HG03378 (cell line): ENCODE measurements around the gene AKR1D1.
"Not testable (repeated sequence)": the region's sequence is repeated elsewhere in the genome, so short reads cannot be mapped to it uniquely, and the experiment has no call there.

Experiments
- ATAC-seq: cut with Tn5 transposase; IDR thresholded peaks from one replicate; pipeline ENCODE4 v1.9.1; 2021; ENCODE audit warnings: mild to moderate bottlenecking, moderate library complexity; ENCODE audit not compliant: unreplicated experiment

Gene AKR1D1

GRCh38 chr7:138072726-138073125, 3.5 kb upstream of the AKR1D1 start:
- ATAC-seq = no peak

DNA sequence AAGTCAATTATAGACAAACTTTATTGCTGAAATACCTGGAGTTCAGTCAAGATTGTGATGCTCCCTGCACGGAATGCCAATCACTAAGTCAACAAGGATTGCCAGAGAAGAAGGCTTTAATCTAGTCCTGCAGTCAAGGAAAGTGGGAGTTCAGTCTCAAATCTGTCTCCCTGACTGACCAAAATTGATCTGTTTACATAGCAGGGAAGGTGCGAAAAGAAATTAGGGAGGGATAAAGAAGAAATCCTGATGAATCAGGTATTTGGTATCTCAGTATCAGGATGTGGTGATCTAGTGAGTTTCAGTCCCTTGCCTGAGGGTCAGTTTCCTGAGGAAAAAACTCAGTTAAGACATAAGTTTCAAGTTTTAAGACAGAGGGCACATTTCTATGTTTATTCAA, 2.1 kb upstream of the AKR1D1 start:
- ATAC-seq = no peak

DNA sequence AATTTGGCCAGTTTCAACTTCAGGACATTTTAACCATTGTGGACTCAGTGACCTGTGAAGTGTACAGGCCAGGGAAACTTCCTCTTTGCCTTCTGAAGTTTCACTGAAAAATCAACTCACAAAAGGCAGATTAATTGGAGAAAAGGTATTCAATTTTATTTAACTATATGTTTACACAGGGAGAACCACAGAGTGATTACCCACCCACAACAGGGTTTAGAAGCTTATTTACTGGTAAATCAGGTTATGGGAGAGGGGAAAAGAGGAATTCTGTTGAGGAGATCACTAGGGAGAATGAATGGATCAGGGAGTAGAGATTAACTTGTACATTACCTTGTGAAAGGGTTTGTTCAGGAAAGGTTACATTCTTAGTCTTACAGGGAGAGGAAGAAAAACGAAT, 1.7 kb upstream of the AKR1D1 start:
- no peak for ATAC-seq

- no peak for ATAC-seq
Measured at GRCh38 chr7:138075350-138075749, 909 bp upstream of the AKR1D1 start.

GRCh38 chr7:138075786-138076185, 473 bp upstream of the AKR1D1 start:
- not testable (repeated sequence) for ATAC-seq

GRCh38 chr7:138077809-138078208, 1.6 kb downstream of the AKR1D1 start:
- no peak for ATAC-seq

GRCh38 chr7:138079137-138079536, 2.9 kb downstream of the AKR1D1 start:
- ATAC-seq = no peak

DNA sequence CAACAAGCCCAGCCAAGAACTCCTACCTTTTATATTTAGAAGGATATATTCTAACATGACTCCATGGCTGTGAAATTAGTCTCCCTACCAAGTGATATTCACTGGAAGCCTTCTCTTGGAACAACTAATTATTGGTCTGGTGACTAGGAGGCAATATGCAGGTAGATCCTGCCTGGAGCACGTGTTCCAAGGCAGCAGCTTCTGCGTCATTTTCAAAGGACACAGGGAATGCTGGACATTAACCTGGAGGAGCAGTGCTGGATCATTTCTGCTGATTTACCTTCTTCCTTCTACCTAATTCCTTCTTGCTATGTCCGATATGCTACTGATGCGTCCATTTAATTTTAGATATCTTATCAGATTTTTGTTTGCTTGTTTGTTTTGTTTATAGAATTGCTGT, 5.6 kb downstream of the AKR1D1 start:
- no peak for ATAC-seq

- ATAC-seq = no peak
Measured at GRCh38 chr7:138083859-138084258, 7.6 kb downstream of the AKR1D1 start.

DNA sequence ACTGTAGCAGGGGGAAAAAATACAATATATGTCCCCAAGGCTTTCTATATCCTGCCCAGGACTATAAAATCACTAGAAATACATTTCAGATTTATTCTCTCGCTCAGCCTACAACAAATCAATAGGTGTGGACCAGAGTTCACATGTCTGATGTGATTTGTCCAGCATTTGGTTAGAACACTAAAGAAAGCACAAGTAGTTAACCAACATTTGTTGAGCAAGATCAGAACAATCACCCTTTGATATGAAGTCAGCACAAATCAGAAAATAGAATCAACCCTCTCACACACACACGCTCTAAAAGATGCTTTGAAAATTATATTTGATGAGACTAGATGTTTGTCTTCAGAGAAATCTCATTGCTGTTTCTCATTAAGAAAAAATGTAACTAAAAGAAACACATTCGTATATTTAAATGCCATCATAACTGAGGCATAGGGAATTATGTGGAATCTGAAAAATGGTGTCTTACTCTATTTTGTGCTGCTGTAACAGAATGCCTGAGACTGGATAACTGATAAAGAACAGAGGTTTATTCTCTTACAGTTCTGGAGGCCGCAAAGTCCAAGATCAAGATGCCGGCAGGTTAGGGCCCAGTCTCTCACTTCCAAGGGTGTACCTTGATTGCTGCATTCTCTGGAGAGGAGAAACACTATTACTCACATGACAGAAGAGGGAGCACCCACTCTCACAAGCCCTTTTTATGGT, 10.5 kb downstream of the AKR1D1 start:
- ATAC-seq = no peak

DNA sequence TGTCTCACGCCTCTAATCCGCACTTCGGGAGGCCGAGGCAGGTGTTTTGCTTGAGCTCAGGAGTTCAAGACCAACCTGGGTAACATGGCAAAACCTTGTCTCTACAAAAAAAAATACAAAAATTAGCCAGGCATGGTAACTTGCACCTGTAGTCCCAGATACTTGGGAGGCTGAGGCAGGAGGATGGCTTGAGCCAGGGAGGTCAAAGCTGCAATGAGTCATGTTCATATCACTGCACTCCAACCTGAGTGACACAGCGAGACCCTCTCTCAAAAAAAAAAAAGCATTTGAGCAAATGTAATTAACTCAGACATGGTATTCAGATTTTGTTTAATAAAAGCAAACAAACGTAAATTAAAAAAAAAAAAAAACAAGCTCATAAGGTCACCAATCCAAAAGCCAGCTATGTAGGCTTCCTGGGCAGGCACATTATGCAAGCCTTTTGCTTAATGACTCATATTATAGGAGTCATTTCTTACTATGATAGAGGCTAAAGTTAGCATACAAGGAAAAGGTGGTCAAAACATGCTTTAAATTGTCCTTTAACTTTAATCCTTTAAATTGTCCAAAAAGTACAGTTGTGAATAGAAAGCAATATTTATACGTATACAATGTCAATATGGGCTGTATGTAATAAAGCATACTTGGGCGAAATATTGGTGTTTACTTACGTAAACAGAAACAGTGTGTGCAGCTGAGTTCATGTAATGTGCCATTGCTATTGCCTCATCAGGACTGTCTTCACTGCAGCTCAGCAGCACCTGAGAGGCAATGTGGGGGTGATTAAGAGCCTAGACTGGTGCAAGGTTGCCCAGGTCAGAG, 13.0 kb downstream of the AKR1D1 start:
- ATAC-seq = no peak

DNA sequence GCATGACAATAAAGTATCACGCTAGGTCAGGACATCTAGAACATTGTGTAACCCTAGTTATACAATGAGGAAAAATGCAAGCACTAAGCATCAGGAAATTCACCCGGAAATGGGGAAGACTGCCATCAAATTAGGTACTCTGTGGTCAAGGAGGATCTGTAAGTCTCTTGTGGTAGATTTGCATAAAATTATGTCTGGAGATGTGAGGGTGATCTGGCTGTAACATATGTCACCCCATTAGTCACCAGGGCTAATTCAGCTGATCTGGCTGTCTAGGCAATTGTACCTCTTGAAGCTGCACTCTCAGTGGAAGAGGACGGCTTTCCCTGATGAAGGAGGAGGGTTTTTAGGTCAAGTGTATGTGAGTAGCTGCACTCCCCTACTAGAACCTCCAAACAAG, 14.8 kb downstream of the AKR1D1 start:
- ATAC-seq = peak; percentile 82

DNA sequence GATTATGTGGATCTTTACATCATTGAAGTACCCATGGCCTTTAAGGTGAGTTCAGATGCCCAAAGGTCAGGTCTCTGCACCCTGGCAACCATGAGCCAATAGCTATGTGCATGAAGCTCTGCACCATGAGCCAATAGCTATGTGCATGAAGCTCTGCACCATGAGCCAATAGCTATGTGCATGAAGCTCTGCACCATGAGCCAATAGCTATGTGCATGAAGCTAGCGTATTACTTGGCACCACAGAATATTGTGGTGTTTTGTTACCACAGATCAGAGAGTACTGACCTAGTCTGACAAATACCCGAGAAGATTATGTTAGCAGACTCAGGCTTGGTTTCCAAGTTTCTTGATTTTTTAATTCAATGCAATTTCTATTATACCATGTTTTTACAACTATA, 15.6 kb downstream of the AKR1D1 start:
- ATAC-seq = not testable (repeated sequence)

DNA sequence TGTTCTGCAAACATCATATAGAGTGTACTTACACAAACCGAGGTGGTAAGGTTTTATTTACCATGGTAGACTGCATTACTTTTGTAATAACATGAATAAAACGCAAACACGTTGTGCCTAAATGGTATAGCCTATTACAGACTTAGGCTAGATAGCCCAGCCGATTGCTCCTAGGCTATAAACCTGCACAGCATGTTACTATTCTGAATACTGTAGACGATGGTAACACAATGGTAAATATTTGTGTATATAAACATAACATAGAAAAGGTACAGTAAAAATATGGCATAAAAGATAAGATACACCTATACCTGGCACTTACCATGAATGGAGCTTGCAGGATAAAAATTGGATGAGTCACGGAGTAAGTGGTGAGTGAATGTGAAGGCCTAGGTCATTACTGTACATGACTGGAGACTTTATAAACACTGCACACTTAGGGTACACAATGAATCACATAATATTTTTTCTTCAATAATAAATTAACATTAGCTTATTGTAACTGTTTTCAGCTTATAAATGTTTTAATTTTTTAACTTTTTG, 16.3 kb downstream of the AKR1D1 start:
- no peak for ATAC-seq

- no peak for ATAC-seq
Measured at GRCh38 chr7:138095972-138096935, 20.0 kb downstream of the AKR1D1 start.

DNA sequence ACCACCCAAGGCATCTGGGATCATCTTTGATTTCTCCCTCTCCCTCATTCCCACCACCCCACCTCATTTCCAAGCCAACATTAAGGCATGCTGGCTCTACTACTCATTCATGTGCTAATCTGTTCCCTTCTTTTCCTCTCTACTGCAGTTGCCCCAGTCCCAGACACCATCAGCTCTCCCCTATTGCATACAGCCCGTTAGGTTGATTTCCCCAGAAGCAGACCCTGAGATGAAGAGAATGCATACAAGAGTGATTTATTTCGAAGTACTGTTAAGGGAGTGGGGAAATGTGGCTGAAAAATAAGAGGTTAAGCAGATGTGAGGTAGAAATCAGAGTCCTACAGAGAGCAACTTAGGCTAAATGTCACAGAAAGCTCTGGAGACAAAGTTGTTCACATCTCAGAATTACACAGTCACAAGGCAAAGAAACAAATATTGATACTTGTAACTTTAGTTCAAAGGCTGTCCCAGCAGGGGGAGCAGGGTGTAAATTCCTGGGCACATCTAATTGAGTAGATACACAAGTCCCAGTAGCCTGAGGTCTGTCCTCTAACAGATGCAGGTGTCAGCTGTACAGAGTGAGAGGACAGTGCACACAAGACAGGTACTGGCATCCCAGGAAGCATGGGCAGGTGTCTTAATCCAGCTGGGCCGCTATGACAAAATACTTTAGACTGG, 20.9 kb downstream of the AKR1D1 start:
- no peak for ATAC-seq

DNA sequence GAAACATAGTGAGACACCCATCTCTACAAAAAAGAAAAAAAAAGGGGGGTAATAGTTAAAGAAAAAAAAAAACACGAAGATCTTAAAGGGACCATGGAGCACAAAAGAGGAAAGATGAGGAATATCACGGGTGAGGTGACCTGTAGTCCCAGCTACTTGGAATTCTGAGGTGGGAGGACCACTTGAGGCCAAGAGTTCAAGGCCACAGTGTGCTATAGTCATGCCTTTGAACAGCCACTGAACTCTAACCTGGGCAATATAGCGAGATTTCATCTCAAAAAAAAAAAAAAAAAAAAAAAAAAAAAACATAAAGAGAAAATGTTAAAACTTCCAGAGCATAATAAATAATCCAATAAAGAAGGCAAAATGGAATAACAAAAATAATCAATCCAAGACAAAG, 23.6 kb downstream of the AKR1D1 start:
- no peak for ATAC-seq

- no peak for ATAC-seq
Measured at GRCh38 chr7:138105221-138105620, 29.0 kb downstream of the AKR1D1 start.

DNA sequence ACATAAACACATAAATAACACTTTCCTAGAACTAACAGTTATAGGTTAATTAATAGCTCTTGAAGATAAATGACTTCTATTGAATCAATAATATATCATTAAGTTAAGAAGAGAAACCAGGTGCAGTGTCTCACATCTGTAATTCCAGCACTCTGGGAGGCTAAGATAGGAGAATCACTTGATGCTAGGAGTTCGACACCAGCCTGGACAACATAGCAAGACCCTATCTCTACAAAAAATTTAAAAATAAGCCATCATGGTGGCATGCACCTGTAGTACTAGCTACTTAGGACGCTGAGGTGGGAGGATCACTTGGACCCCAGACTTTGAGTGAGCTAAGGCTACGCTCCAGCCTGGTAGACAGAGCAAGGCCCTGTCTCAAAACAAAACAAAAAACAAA, 38.8 kb downstream of the AKR1D1 start:
- no peak for ATAC-seq

DNA sequence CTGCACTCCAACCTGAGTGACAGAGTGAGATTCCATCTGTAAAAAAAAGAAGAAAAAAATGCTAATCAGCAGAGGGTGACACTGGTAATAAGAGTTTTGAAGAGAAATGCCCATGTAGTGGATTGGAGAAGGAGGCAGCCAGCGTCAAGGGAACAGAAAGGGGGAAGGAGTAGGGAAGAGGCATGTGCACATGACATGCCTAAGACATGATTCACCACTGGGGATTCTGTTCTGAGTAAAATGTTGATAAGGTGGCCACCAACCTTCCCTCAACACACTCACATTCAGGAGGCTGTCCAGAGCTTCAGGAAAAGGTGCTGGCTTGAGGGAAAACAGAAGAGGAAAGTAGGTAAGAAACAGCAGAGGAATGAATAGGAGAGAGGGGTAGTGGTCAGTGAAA, 39.9 kb downstream of the AKR1D1 start:
- ATAC-seq = no peak
